ENCODE data around the gene APOL2.
A peak's percentile ranks its signal among the peaks of the same experiment; 100 is the strongest.
"Not testable (repeated sequence)": the region's sequence is repeated elsewhere in the genome, so short reads cannot be mapped to it uniquely, and the experiment has no call there.

Gene APOL2

GRCh38 chr22:36259615-36260300, 20.4 kb upstream of the APOL2 start:
- Histone ChIP-seq H3K4me1 (ENCODE audit: control insufficient read depth, low read depth, low read length) (peaks cover 18% of the 10 kb centered on the region), H3K9ac (ENCODE audit: low read length) (peak overlapping the region; percentile 35), H3K9me3 (ENCODE audit: control insufficient read depth, low read depth, low read length) (no peaks in the 10 kb centered on the region), H3K27ac (ENCODE audit: low read length) (peak overlapping the region; percentile 36), H3K4me3 (ENCODE audit: low read length) (peak overlapping the region; percentile 23), H3K36me3 (ENCODE audit: control insufficient read depth, low read depth, low read length) (no peaks in the 10 kb centered on the region), H3K27me3 (ENCODE audit: control insufficient read depth, insufficient read depth, low read length) (no peaks in the 10 kb centered on the region)

GRCh38 chr22:36258701-36259614, 19.6 kb upstream of the APOL2 start:
- Histone ChIP-seq H3K36me3 (ENCODE audit: control insufficient read depth, low read depth, low read length) (no peaks in the 10 kb centered on the region), H3K27me3 (ENCODE audit: control insufficient read depth, insufficient read depth, low read length) (no peaks in the 10 kb centered on the region), H3K4me3 (ENCODE audit: low read length) (peak overlapping the region; percentile 23), H3K9ac (ENCODE audit: low read length) (peak overlapping the region; percentile 35), H3K4me1 (ENCODE audit: control insufficient read depth, low read depth, low read length) (peaks cover 18% of the 10 kb centered on the region), H3K9me3 (ENCODE audit: control insufficient read depth, low read depth, low read length) (no peaks in the 10 kb centered on the region), H3K27ac (ENCODE audit: low read length) (peak overlapping the region; percentile 60)

- no peak overlapping the region for H3K4me3 ChIP-seq (ENCODE audit: low read length)
- H3K4me1 ChIP-seq (ENCODE audit: control insufficient read depth, low read depth, low read length) = peaks cover 18% of the 10 kb centered on the region
- no peaks in the 10 kb centered on the region for H3K27me3 ChIP-seq (ENCODE audit: control insufficient read depth, insufficient read depth, low read length)
- H3K9ac ChIP-seq (ENCODE audit: low read length) = no peak overlapping the region
- H3K9me3 ChIP-seq (ENCODE audit: control insufficient read depth, low read depth, low read length) = no peaks in the 10 kb centered on the region
- peak overlapping the region; percentile 60 for H3K27ac ChIP-seq (ENCODE audit: low read length)
- no peaks in the 10 kb centered on the region for H3K36me3 ChIP-seq (ENCODE audit: control insufficient read depth, low read depth, low read length)
Measured at GRCh38 chr22:36257948-36258670, 18.8 kb upstream of the APOL2 start.

GRCh38 chr22:36257308-36257707, 18.0 kb upstream of the APOL2 start:
- H3K9me3 ChIP-seq (ENCODE audit: control insufficient read depth, low read depth, low read length) = no peaks in the 10 kb centered on the region
- no peaks in the 10 kb centered on the region for H3K36me3 ChIP-seq (ENCODE audit: control insufficient read depth, low read depth, low read length)
- H3K4me3 ChIP-seq (ENCODE audit: low read length) = no peak overlapping the region
- H3K27me3 ChIP-seq (ENCODE audit: control insufficient read depth, insufficient read depth, low read length) = no peaks in the 10 kb centered on the region
- no peak overlapping the region for H3K27ac ChIP-seq (ENCODE audit: low read length)
- peaks cover 18% of the 10 kb centered on the region for H3K4me1 ChIP-seq (ENCODE audit: control insufficient read depth, low read depth, low read length)
- H3K9ac ChIP-seq (ENCODE audit: low read length) = no peak overlapping the region

GRCh38 chr22:36256478-36256877, 17.2 kb upstream of the APOL2 start:
- H3K36me3 ChIP-seq (ENCODE audit: control insufficient read depth, low read depth, low read length) = no peaks in the 10 kb centered on the region
- no peak overlapping the region for H3K27ac ChIP-seq (ENCODE audit: low read length)
- H3K4me1 ChIP-seq (ENCODE audit: control insufficient read depth, low read depth, low read length) = peaks cover 20% of the 10 kb centered on the region
- no peaks in the 10 kb centered on the region for H3K27me3 ChIP-seq (ENCODE audit: control insufficient read depth, insufficient read depth, low read length)
- no peak overlapping the region for H3K4me3 ChIP-seq (ENCODE audit: low read length)
- no peaks in the 10 kb centered on the region for H3K9me3 ChIP-seq (ENCODE audit: control insufficient read depth, low read depth, low read length)
- no peak overlapping the region for H3K9ac ChIP-seq (ENCODE audit: low read length)

- H3K4me1 ChIP-seq (ENCODE audit: control insufficient read depth, low read depth, low read length) = peaks cover 21% of the 10 kb centered on the region
- H3K27ac ChIP-seq (ENCODE audit: low read length); H3K9me3 ChIP-seq (ENCODE audit: control insufficient read depth, low read depth, low read length): not testable (repeated sequence)
Measured at GRCh38 chr22:36255572-36255971, 16.2 kb upstream of the APOL2 start.

GRCh38 chr22:36253523-36254490, 14.5 kb upstream of the APOL2 start:
- Histone ChIP-seq H3K9ac (ENCODE audit: low read length) (no peak overlapping the region), H3K4me3 (ENCODE audit: low read length) (no peak overlapping the region), H3K4me1 (ENCODE audit: control insufficient read depth, low read depth, low read length) (peaks cover 11% of the 10 kb centered on the region), H3K9me3 (ENCODE audit: control insufficient read depth, low read depth, low read length) (no peaks in the 10 kb centered on the region), H3K27ac (ENCODE audit: low read length) (no peak overlapping the region), H3K36me3 (ENCODE audit: control insufficient read depth, low read depth, low read length) (no peaks in the 10 kb centered on the region), H3K27me3 (ENCODE audit: control insufficient read depth, insufficient read depth, low read length) (no peaks in the 10 kb centered on the region)

More at GRCh38 chr22:36255572-36255971, 16.2 kb upstream of the APOL2 start:
- H3K4me3 ChIP-seq (ENCODE audit: low read length); H3K9ac ChIP-seq (ENCODE audit: low read length); H3K36me3 ChIP-seq (ENCODE audit: control insufficient read depth, low read depth, low read length); H3K27me3 ChIP-seq (ENCODE audit: control insufficient read depth, insufficient read depth, low read length): not testable (repeated sequence)

- Histone ChIP-seq H3K27me3 (ENCODE audit: control insufficient read depth, insufficient read depth, low read length) (no peaks in the 10 kb centered on the region), H3K36me3 (ENCODE audit: control insufficient read depth, low read depth, low read length) (no peaks in the 10 kb centered on the region), H3K4me3 (ENCODE audit: low read length) (no peak within 1 kb of the TSS), H3K9ac (ENCODE audit: low read length) (no peak within 1 kb of the TSS), H3K4me1 (ENCODE audit: control insufficient read depth, low read depth, low read length) (peaks cover 3% of the 10 kb centered on the region), H3K9me3 (ENCODE audit: control insufficient read depth, low read depth, low read length) (no peaks in the 10 kb centered on the region), H3K27ac (ENCODE audit: low read length) (no peak within 1 kb of the TSS)
Measured at GRCh38 chr22:36252754-36253522, 13.6 kb upstream of the APOL2 start, which contains the start of gene APOL1. Gene APOL1, plus strand, starts transcription at chr22:36253133. Its CDS starts 1,823 bp downstream, at chr22:36254956.

GRCh38 chr22:36251979-36252608, 12.8 kb upstream of the APOL2 start:
- not testable (repeated sequence) for H3K9me3 ChIP-seq (ENCODE audit: control insufficient read depth, low read depth, low read length); H3K9ac ChIP-seq (ENCODE audit: low read length); H3K4me3 ChIP-seq (ENCODE audit: low read length); H3K27me3 ChIP-seq (ENCODE audit: control insufficient read depth, insufficient read depth, low read length); H3K4me1 ChIP-seq (ENCODE audit: control insufficient read depth, low read depth, low read length); H3K36me3 ChIP-seq (ENCODE audit: control insufficient read depth, low read depth, low read length); H3K27ac ChIP-seq (ENCODE audit: low read length)
